DMS 273 (cell line): Measurements from ENCODE around the gene TOR2A.
"Not testable (repeated sequence)": the region's sequence is repeated elsewhere in the genome, so short reads cannot be mapped to it uniquely, and the experiment has no call there.

ENCODE experiments used
- DNase-seq: peaks from one replicate; lab custom pipeline; 2025; ENCODE audit not compliant: unreplicated experiment; lab: John Stamatoyannopoulos, UW

Gene TOR2A

GRCh38 chr9:127734747-127735529 lies at the start of gene TOR2A:
TSS of gene TOR2A (minus strand) at chr9:127735294. CDS start at chr9:127735270, 24 bp downstream.
- DNase-seq: peak; percentile 99

GRCh38 chr9:127783111-127784008 lies 48.3 kb upstream of the TOR2A start:
- no peak for DNase-seq

- no peak for DNase-seq
Measured at GRCh38 chr9:127781806-127782205, 46.7 kb upstream of the TOR2A start.

GRCh38 chr9:127780909-127781308 lies 45.8 kb upstream of the TOR2A start:
- DNase-seq: not testable (repeated sequence)

GRCh38 chr9:127780126-127780885 lies 45.2 kb upstream of the TOR2A start:
- no peak for DNase-seq

GRCh38 chr9:127779136-127779981 lies 44.3 kb upstream of the TOR2A start:
- peak; percentile 24 for DNase-seq

GRCh38 chr9:127778280-127779135 lies 43.4 kb upstream of the TOR2A start, which contains the start of gene SH2D3C:
TSS of gene SH2D3C (minus strand) at chr9:127778666. CDS start at chr9:127778627, 39 bp downstream.
- no peak for DNase-seq

- DNase-seq: no peak
Measured at GRCh38 chr9:127777368-127777980, 42.4 kb upstream of the TOR2A start.

- DNase-seq: no peak
Measured at GRCh38 chr9:127776924-127777289, 41.8 kb upstream of the TOR2A start.

GRCh38 chr9:127776195-127776923 lies 41.3 kb upstream of the TOR2A start:
- peak; percentile 54 for DNase-seq

GRCh38 chr9:127773981-127774380 lies 38.9 kb upstream of the TOR2A start:
- DNase-seq: no peak

GRCh38 chr9:127773272-127773671 lies 38.2 kb upstream of the TOR2A start:
- no peak for DNase-seq

- DNase-seq: no peak
Measured at GRCh38 chr9:127772603-127773002, 37.5 kb upstream of the TOR2A start.

- no peak for DNase-seq
Measured at GRCh38 chr9:127771570-127772189, 36.6 kb upstream of the TOR2A start.

- DNase-seq: peak; percentile 98
Measured at GRCh38 chr9:127770905-127771569, 35.9 kb upstream of the TOR2A start.

GRCh38 chr9:127770583-127770904 lies 35.5 kb upstream of the TOR2A start:
- DNase-seq: no peak

GRCh38 chr9:127769929-127770582 lies 35.0 kb upstream of the TOR2A start:
- DNase-seq: no peak
